Inflammatory macrophage treated with lipopolysaccharide for 4 hours (primary cell): ENCODE results near the gene TARBP2.
A peak's percentile ranks its signal among the peaks of the same experiment; 100 is the strongest.

ENCODE experiments used
- DNase-seq: peaks from one replicate; pipeline ENCODE4 v3.0.0-alpha.2; 2020

The TARBP2 gene

DNA sequence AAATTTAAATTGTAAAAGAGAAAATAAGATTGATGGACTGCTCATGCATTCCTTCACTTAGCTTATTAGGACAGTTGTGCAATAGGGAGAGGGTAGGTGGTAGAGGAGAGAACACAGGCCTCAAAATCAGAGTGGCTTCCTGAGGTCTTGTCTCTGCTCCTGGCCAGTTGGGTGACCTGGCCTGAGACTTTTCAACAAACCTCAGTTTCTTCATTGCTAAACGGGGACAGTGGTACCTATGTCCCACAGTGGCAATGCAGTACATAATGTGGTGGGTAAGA is 4.4 kb upstream of the TARBP2 start:
- DNase-seq: no peak

DNA sequence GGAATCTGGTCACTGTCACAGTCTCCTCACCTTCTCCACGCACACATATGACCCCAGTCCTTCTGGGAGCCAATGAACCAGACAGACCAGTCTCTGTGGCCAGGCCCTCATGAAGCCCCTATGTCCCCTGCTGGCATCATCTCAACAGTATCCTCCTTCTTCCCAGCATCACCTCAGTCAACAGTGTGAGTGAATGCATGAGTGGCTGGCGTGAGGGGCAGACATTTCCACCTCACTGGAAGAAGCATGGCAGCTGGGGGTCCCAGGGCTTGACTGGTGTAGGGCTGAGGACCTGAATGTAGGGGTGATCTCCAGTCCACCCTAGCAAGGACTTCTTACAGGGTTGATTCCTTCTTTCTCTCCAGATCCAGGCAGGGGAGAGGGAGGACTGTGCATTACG is 3.6 kb upstream of the TARBP2 start:
- no peak for DNase-seq

DNA sequence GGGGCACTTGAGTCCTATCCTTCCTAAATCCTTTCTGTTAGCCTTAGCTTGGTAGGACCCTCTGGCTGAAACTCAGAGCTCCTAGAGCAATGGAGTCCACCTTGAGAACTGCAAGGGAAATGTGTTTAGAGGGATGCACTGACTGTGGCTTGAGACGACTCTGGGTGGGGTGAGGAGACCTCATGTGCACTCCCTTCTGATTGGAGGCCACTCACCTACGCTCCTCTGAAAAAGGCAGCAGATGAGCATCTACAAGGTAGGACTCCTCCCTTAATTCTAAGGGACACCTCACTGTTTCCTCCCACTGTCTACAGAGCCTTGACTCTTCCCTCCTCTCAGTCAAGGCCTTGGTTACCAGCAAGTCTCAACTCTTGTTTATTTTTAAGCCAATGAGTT is 2.9 kb upstream of the TARBP2 start:
- no peak for DNase-seq

DNA sequence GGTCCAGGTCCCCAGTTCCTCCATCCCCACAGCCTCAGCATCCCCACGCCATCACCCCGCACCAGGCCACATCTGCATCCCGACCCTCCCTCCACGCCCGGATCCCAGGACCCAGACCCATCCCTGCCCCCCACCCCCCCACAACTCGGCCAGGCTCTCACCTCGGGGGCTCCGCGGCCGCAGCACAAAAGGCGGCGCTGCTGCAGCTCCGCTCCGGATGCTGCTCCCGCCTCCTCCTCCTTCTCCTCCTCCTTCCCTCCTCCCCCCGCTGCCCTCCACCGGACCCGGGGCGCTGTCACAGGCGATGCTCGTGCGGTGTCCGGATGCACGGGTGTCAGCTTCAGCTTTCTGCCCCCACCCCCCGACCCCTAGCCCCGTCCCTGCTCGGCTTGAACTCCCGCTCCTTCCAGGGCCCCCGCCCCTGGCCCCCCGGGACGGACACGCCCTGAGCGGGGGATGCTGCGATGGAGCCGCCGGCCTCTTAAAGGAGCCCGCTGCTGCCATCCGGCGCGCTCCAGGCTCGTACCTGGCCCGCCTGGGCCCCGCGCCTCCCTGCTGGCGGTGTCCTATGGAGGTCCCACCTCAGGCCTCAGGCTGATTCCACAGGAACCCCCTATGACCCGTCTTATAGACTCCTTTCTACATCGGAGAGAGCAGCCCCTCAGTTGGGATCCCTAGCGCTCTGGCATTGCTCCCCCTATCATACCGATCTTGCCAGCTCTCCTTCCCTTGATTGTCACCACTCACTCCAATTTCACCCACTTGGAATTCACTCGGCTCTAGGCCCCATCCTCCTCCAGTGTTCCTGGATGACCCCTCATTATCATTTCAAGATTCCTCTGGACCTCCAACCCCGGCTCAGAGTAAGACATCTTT is 1.6 kb upstream of the TARBP2 start, which contains the start of gene MAP3K12:
TSS of gene MAP3K12 (minus strand) at position 193 of the 876 bp plus-strand sequence. CDS start 12,067 bp downstream, outside the sequence.
- DNase-seq: peak; percentile 33

DNA sequence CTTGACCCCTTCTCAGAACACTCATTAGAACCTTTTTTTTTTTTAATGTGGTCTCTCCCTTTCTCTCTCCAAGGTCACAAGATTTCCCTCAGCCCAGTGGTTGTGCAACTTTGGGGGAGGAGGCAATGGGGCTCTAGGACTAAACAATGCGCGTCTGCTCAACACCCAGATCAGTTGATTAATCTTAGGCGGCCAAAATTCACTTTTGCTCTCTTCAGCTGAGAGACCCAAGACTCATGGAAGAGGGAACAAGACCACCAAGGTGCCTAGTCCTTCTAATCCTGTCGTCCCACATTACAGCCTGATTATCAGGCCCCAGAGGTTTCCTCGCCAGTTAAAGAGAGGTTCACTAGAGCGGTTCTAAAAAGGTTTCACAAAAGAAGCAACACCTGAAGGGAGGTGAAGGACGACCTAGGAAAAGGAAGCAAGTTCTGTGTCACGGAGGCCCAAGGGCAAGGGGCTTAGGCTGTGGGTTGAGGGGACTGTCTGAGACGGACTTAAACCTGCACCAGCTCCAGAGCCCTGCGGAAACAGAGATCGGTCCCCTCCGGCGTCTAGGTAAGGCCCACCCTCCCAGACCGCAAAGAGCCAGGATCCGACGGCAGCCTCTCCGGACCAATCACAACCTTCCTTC is 824 bp upstream of the TARBP2 start:
- DNase-seq: peak; percentile 83

DNA sequence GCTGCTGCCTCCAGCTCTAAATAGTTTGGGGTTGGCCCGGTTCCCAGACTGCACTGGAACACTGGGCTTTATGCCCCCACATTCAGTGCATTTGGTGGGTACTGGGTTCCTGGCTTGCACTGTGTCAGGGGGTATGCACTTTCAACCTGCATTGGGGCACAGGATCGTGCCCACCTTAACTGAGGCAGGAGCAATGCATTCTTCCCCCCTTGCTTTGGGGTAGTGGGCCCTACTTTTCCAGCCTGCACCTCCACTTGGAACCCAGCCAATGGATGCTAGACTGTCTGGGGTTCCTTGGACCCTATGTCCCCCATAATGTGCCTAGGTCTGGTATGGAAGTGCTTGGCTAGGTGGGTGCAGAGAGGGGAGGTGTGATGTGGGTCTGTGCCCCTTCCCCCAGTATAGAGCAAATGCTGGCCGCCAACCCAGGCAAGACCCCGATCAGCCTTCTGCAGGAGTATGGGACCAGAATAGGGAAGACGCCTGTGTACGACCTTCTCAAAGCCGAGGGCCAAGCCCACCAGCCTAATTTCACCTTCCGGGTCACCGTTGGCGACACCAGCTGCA is 615 bp downstream of the TARBP2 start:
- DNase-seq: no peak

DNA sequence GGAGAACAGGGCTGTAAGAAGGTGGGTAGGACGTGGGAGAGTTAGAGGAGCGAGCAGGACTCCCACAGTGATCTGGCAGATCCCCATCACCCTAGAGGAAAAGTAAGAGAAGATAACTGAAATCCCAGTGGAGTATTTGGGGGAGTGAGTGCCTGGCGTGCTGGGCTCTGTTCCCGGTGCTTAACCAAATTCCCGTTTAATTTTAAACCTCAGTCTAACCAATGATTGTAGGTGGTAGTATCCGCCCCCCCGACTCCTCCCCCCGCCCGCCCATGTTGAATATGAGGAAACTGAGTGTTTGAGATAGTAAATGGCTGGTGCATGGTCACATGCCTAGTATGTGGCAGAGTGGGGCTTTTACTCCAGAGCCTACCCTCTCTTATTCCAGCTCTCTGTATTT is 1.2 kb downstream of the TARBP2 start:
- no peak for DNase-seq

DNA sequence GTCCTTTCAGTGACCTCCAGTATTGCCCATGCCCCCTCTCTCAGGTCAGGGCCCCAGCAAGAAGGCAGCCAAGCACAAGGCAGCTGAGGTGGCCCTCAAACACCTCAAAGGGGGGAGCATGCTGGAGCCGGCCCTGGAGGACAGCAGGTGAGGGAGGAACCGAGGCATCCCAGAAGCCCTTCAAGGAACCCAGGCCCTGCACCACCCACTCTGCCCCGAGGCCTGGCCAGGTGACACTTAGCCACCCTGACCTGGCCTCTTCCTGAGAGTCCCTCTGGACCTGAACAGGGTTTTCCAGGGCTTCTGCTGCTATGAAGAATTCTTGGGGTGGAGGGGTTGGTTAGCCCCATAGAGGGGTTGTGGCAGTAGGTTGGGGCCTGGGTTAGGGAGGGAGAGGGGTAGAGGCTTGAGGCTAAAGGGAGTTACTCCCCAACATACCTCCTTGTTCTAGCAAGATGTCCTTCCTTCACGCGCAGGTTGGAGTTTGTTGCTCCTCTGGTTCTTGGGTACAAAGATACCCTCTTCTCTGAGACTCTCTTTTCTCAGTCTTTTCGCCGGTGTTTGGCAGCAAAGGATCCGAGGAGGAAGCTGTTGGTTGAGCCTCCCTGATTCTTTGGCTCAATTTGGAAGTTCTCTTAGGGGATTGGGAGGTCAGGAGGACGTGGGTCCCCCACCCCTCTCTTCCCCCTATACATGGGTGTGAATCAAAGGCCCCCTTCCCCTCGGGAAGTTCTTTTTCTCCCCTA is 2.1 kb downstream of the TARBP2 start:
- DNase-seq: no peak

DNA sequence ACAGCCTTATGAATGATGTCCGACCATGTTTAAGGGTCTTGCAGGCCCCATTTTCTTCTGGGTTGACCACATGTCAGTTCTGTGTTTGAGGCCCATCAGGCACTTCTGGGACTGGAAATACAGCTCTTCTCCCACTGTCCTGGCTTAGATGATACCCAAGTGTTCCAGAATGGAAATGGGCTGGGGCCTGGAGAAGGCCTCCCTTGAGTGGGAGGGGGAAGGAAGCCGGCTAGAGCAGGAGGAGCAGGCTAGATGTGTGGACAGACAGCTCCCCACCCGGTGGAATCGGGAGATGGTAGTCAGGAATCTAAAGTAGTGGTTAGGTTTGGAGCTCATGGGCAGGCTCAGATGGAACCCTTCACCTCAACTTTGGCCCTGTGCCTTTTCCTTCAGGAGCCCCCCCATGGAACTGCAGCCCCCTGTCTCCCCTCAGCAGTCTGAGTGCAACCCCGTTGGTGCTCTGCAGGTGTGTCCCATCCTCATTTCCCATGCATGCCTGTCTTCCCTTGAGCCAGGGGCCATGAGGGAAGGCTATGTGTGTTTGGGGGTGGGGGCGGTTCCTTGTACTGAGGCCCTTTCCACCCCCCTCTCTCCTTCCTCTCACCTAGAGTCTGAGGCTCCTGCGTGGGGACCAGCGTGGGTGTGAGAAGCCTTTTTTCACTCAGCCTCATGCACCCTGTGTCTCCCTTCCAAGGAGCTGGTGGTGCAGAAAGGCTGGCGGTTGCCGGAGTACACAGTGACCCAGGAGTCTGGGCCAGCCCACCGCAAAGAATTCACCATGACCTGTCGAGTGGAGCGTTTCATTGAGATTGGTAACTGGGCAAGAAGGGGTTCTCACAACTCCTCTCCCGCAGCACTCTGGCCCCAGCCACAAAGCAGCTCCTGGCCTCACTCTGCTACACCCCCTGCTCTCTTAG is 3.2 kb downstream of the TARBP2 start:
- no peak for DNase-seq

DNA sequence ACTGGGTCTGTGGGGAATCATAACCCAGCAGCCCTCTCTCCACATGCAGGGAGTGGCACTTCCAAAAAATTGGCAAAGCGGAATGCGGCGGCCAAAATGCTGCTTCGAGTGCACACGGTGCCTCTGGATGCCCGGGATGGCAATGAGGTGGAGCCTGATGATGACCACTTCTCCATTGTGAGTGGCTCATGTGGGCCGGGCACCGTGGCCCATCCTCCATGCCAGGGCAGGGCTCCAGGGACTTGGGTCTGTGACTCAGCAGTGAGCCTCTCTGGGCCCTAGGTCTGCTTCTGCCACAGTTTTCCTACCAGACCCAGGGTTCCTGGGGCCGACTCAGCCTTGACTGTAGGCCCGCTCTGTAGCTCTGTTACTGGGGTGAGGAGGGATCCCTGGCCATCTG is 4.0 kb downstream of the TARBP2 start:
- peak; percentile 11 for DNase-seq

DNA sequence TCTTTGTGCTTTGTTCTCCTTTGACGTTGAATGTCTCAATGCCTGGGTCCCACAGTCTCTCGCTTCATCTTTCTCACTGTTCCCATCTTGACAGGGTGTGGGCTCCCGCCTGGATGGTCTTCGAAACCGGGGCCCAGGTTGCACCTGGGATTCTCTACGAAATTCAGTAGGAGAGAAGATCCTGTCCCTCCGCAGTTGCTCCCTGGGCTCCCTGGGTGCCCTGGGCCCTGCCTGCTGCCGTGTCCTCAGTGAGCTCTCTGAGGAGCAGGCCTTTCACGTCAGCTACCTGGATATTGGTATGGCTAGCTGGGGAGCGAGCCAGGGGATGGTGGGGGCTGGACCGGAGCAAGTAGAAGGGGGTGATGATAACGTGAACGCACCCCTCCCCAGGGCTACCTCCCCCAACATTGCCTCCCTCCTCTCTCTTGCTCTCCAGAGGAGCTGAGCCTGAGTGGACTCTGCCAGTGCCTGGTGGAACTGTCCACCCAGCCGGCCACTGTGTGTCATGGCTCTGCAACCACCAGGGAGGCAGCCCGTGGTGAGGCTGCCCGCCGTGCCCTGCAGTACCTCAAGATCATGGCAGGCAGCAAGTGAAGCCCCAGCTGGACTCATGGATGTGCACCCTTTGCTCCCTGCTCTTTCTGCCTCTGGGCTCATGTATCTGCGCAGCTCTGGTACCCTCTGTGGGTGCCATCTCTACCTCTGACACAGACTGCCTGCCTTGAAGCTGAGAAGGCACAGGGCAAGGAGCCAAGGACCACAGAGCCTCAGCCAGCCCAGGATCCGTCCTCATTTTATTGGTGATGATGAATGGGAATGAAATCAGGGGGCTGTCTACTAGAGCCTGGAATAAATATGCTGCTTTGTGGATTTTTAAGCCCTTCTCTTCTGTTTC is 4.7 kb downstream of the TARBP2 start:
- DNase-seq: no peak

DNA sequence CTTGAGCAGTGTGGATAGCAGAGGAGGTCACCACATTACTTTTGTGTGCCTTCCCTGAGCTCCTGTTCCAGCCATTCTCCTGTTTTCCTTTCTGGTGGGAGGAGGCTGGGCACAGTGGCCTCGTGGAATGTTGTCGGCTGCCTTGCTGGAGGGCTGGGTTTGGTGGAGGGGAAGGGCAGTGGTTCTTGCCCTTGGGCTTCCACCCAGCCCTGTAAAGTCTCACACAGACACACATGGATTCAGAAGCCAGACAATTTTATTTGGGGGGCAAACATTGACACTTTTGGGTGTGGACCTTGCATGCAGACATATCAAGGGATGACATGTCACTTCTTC is 5.3 kb downstream of the TARBP2 start:
- no peak for DNase-seq

DNA sequence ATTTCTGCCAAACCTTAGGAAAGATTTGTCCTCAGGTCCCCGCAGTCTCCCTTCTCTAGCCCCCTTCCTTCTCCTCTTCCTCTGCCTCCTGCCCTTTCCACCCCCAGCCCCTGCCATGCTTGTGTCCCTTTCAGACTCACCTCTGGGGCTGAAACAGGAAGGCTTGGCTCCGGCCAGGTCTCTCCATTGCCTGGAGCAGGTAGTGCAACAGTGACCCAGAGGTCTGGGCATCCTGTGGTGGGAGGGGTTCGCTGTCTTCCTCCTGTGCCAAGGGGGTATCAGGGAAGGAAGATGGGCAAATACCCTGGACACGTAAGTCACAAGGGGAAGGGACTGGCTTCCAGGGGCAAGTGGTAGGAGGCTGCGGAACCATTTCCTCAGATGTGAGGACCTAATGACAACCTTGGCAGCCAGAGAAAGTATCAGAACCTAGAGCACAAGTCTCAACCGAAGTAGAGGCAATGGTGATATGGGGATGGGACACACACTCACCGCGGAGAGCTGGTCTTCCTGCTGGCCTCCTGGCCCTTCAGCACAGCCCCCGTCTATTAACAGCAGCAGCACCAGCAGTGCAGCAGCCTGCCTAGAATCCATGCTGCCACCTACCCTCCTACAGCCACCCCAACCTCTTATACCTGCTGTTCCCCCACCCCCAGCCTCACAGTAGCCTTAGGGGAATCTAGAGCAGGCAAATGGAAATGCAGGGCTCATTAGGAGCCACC is 6.0 kb downstream of the TARBP2 start, which contains the start of gene NPFF:
TSS of gene NPFF (minus strand) at position 604 of the 722 bp plus-strand sequence. CDS start at position 594, 10 bp downstream.
- DNase-seq: no peak

DNA sequence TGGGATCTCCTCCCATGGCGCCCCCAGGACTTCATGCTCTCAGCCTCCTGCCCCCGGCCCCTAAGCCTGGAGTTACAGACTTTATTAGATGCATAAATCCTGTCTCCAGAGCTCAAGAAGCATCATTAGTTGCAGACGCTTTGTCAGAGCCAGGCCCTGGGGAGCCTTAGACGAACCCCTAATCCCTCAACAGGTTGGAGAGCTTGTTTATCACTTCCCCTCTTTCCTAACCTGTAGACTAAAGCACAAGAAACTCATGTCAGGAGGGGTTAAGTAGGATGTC is 6.5 kb downstream of the TARBP2 start:
- DNase-seq: no peak

DNA sequence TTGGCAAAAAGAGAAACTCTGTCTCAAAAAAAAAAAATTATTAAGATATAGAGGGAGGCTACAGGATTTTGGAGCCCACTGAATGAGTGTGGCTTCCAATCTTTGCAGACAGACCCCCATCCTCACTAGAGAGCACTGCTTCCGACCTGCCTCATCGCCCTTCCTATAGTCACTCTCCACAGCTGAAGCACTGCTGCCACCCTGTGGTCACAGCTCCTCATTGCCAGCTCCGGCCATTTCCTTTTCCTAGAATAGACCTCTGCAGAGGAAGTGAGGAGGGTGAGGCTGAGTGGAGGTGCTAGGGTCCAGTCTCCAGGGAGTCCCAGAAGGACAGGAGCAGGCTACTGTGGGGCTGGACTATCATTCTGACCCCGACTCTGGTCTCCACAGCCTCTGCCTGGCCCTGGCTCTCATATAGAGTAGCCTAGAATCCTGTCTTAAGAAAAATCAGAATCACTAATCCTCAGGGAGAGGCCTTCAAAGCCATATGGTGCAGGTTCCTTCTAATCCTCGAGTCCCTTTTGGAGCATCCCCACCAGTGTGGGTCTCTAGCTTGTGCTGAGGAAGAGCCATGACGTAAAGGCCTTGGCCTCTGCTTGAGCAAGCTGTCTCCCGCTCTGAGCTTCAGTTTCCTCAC is 7.6 kb downstream of the TARBP2 start:
- DNase-seq: peak; percentile 82

DNA sequence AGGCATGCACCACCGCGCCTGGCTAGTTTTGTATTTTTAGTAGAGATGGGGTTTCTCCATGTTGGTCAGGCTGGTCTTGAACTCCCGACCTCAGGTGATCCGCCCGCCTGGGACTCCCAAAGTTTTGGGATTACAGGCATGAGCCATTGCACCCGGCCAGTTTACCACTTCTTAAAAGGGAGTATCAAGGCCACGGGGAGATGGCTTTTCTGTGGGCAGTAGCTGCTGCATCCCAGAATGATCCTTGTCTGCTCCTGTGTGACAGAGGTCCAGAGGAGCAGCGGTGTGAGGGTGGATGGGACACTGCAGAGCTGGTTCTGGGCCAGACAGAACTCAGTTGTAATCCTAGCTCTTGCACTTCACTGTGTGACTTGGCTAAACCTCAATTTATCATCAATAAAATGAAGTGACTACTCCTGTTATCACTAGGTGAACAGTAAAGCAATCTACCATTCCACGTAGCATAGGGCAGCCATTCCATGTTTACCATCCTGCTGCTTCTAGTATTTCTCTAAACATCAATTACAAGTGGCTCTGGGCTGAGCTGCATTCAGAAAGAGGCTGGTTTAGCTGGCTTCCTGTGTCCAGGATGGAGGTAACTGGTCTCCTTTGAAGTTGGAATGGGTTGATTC is 9.2 kb downstream of the TARBP2 start:
- DNase-seq: no peak

DNA sequence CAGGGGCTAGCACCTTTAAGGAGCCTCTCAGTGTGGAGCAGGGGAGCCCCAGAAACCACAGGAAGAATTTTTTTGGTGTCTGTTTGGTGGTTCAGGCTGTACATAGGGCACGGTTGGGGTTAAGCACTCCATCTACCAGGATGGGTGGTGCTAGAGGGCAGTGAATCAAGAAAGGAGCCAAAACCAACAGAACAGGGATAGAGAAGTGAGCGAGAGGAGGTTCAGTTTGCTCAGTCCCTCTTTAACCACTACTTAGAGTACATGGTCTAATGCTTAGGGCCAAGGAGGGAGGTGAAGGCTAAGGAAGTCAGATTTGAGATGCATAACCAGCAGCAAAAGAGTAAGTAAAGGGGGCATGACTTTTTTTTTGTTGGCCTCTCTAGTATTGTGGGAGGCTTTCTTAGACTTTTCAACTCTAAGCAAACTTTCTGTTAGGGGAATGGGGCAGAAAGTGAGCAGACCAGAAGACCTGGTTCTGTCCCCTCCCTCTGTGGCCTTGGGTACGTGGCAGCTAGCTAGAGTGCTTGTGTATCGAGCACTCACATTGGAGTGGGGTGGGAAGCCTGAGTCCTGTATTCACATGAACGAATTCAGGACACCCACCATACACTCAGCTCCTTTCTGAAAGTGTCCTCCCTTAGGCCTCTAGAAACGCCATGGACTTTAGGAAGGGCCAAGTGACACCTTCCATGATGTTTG is 12.8 kb downstream of the TARBP2 start:
- no peak for DNase-seq

DNA sequence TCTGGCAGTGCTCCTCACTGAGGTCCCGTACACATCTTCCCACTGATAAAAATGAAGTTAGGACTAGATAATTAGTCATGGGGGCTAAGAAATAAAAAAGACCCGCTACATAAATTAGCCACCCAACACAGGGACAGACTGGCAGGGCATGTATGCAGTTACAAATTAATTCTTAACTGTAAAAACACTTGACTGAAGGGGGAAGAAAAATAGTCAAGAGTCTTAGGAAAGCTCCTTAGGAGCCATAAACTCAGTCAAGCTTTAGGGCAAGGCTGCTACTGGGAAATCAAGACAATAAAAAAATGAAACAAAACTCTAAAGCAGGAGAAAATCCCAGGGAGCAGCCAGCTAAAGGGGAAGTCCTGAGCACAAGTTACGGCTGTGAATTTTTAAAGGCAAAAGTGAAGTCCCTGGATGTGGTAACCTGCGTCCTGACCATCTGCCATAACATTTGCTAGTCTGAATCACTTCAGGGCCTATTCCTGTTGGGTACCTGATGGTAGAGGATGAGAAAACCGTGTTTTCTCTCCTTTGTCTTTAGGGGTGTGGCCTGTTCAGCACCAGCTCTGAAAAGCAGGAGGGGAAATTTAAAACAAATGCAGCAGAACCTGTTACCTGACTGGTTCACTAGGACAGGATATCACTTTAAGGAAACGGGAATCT is 13.7 kb downstream of the TARBP2 start:
- no peak for DNase-seq

DNA sequence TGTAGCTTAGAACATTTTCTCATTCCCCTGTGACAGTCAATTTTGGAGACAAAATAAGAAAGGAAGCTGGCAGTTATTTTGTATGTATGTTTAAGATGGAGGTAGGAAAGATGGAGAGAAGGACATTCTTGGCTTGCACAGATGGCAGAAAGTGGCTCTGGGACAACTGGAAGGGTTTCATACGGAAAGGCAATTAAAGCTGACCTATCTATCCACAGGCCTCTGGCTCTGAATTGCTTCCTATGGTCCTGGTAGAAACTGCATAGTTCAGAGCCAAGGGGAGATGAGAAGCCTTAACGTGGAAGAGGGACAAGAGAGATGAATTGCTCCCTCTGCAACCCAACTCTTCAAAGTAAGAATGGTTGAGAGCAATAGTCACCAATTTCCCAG is 14.2 kb downstream of the TARBP2 start:
- DNase-seq: no peak
